ENCODE measurements around the gene TUBG1. TPM values are rescaled to one million over a fixed set of nuclear protein-coding genes. Genes with fewer than 3 reads are reported as not detected.
A peak's percentile ranks its signal among the peaks of the same experiment; 100 is the strongest.

TUBG1 gene
- total RNA-seq, 1 donor from 2014 or later = 29.2 TPM

- peak; percentile 15 for DNase-seq
- Histone ChIP-seq H3K36me3 (peaks cover 75% of the 10 kb centered on the region), H3K27me3 (no peaks in the 10 kb centered on the region), H3K4me1 (peaks cover 20% of the 10 kb centered on the region), H3K4me3 (no peak overlapping the region), H3K9me3 (no peaks in the 10 kb centered on the region), H3K27ac (no peak overlapping the region)
- ATAC-seq = no peak
- TF ChIP-seq CTCF (IDR thresholded peaks at IDR 0.05) = no peak
- intact Hi-C loops (cut with DNase I) = no loop called here
Observed at GRCh38 chr17:42581744-42582270, 27.7 kb upstream of the TUBG1 start.

- H3K4me3 ChIP-seq = no peak overlapping the region
- H3K9me3 ChIP-seq = no peaks in the 10 kb centered on the region
- no peak for TF ChIP-seq CTCF (IDR thresholded peaks at IDR 0.05)
- H3K27me3 ChIP-seq = no peaks in the 10 kb centered on the region
- DNase-seq (no peak), ATAC-seq (peak; percentile 67)
- intact Hi-C loops (cut with DNase I) = no loop called here
- H3K36me3 ChIP-seq = peaks cover 100% of the 10 kb centered on the region
- H3K27ac ChIP-seq = peak overlapping the region; percentile 47
- H3K4me1 ChIP-seq = peaks cover 17% of the 10 kb centered on the region
Observed at GRCh38 chr17:42584880-42585279, 24.6 kb upstream of the TUBG1 start.

- intact Hi-C loops (cut with DNase I) = no loop called here
- Histone ChIP-seq H3K9me3 (no peaks in the 10 kb centered on the region), H3K27me3 (no peaks in the 10 kb centered on the region), H3K4me1 (peaks cover 17% of the 10 kb centered on the region), H3K36me3 (peaks cover 100% of the 10 kb centered on the region), H3K27ac (peak overlapping the region; percentile 47), H3K4me3 (no peak overlapping the region)
- DNase-seq (no peak), ATAC-seq (peak; percentile 86)
- TF ChIP-seq CTCF (IDR thresholded peaks at IDR 0.05) = no peak
Observed at GRCh38 chr17:42585353-42585752, 24.1 kb upstream of the TUBG1 start.

GRCh38 chr17:42586514-42587230 is 22.8 kb upstream of the TUBG1 start:
- H3K9me3 ChIP-seq = no peaks in the 10 kb centered on the region
- TF ChIP-seq CTCF (IDR thresholded peaks at IDR 0.05) = no peak
- H3K4me3 ChIP-seq = no peak overlapping the region
- H3K27ac ChIP-seq = no peak overlapping the region
- H3K27me3 ChIP-seq = no peaks in the 10 kb centered on the region
- ATAC-seq (no peak), DNase-seq (peak; percentile 39)
- H3K4me1 ChIP-seq = peaks cover 17% of the 10 kb centered on the region
- intact Hi-C loops (cut with DNase I) = no loop called here
- H3K36me3 ChIP-seq = peaks cover 100% of the 10 kb centered on the region

- Histone ChIP-seq H3K4me1 (peaks cover 7% of the 10 kb centered on the region), H3K36me3 (peaks cover 77% of the 10 kb centered on the region), H3K4me3 (no peak overlapping the region), H3K27me3 (no peaks in the 10 kb centered on the region), H3K27ac (no peak overlapping the region), H3K9me3 (no peaks in the 10 kb centered on the region)
- no peak for ATAC-seq
- intact Hi-C loops (cut with DNase I) = no loop called here
- no peak for TF ChIP-seq CTCF (IDR thresholded peaks at IDR 0.05)
- no peak for DNase-seq
Observed at GRCh38 chr17:42590886-42591285, 18.6 kb upstream of the TUBG1 start.
